ENCODE results near the gene VRTN.

- TF ChIP-seq CTCF (IDR thresholded peaks at IDR 0.05) (peak in 2 of 3 experiments; percentile 37 to 54), POLR2A (IDR thresholded peaks at IDR 0.05; ENCODE audit: low read depth) (no peak), POLR2AphosphoS5 (IDR thresholded peaks at IDR 0.05) (no peak), EP300 (IDR thresholded peaks at IDR 0.05) (no peak)
These were observed 23.3 kb upstream of the VRTN start for GRCh38 chr14:74324931-74325361.

All from esophagus muscularis mucosa (tissue), 4 donors.